Heart right ventricle (tissue), 16 donors: Measurements from ENCODE around the gene LRRC32. TPM values are rescaled to one million over a fixed set of nuclear protein-coding genes. Genes with fewer than 3 reads are reported as not detected.

ENCODE experiments used
- ATAC-seq, 8 donors: fragments of 200-7000 bp; cut with Tn5 transposase; one replicate each; pipeline ENCODE4 v1.9.1; 2020; ENCODE audit warnings: mild to moderate bottlenecking in 8 of 8, moderate library complexity in 8 of 8, moderate number of reproducible peaks in 1 of 8
- DNase-seq, 2 donors: peaks; one replicate each; pipeline ENCODE4 v3.0.0-alpha.2; 2020
- H3K27ac ChIP-seq, 10 donors: fragments of 200-600 bp; sonication (generic) in 2 of 10; one replicate each; pipeline versions ENCODE4 v1.5.0 to v1.8.0; 2020 to 2022; ENCODE audit warnings: mild to moderate bottlenecking in 3 of 10
- H3K27me3 ChIP-seq, 7 donors: fragments of 200-600 bp; one replicate each; pipeline ENCODE4 v1.8.0; 2021 to 2022; ENCODE audit warnings: mild to moderate bottlenecking in 2 of 7
- H3K36me3 ChIP-seq, 9 donors: fragments of 200-600 bp; sonication (generic) in 1 of 9; one replicate each; pipeline versions ENCODE4 v1.5.0 to v1.8.0; 2020 to 2022; ENCODE audit warnings: mild to moderate bottlenecking in 2 of 9
- H3K4me1 ChIP-seq, 9 donors: fragments of 200-600 bp; sonication (generic) in 1 of 9; one replicate each; pipeline versions ENCODE4 v1.5.0 to v1.8.0; 2020 to 2022; ENCODE audit warnings: mild to moderate bottlenecking in 4 of 9
- H3K4me3 ChIP-seq, 10 donors: fragments of 200-600 bp; sonication (generic) in 2 of 10; one replicate each; pipeline versions ENCODE4 v1.5.0 to v1.8.0; 2020 to 2022; ENCODE audit warnings: mild to moderate bottlenecking in 7 of 10, moderate library complexity in 2 of 10
- H3K9me3 ChIP-seq, 11 donors: fragments of 200-600 bp in 10 of 11; sonication (generic) in 2 of 11; one replicate each; pipeline versions ENCODE4 v1.5.0 to v1.8.0; 2013 to 2022; ENCODE audit warnings: mild to moderate bottlenecking in 2 of 11, control low read depth in 1 of 11, moderate library complexity in 1 of 11
- WGBS, 2 donors: extraction: QIAGEN DNeasy Blood & Tissue Kit; methylation state at CpG; one replicate each; pipeline ENCODE4 v1.1.7; 2013; ENCODE audit warnings: inconsistent platforms in 1 of 2; 5-methylcytosine and 5-hydroxymethylcytosine counted together
- intact Hi-C, 10 donors: fragments of 100-400 bp; cut with DNase I; formaldehyde crosslinking; loops; one replicate each; pipeline versions ENCODE4 v1.11.1 to v1.14.2; 2022
- polyA plus RNA-seq, 2 donors: library from polyadenylated mRNA; stranded (reverse); fragments of 200-250 nt; gene quantifications; one replicate each; pipeline ENCODE4 v1.2.3, GENCODE V29; 2013
- total RNA-seq, 10 donors: library from RNA; stranded (reverse); fragmentation: NEBNext Ultra II Directional in 3 of 10; extraction: Animal tissue kit (Norgen Biotek cat#: 25700) in 3 of 10; gene quantifications; one replicate each; pipeline versions ENCODE4 v1.2.1 to v1.2.4, GENCODE V29; 2021 to 2023
- TF ChIP-seq, protein P1 (sequence below), 9 donors: fragments of 200-600 bp; sonication (generic) in 2 of 9; IDR thresholded peaks; one replicate each; pipeline versions ENCODE4 v1.5.0 to v1.8.0; 2021 to 2022; ENCODE audit warnings: antibody characterized with exemption in 9 of 9, mild to moderate bottlenecking in 5 of 9, moderate library complexity in 1 of 9
- donor health status: Arrhythmogenic right ventricular cardiomyopathy.
- donor health status: ischemic (EF 13 %, LVEDD 7.1; RV severe dilation, severe dysfunction).
- donor health status: healthy with polysubstance abuse.
- donor health status: DM: no; HTN: yes; CAD: no.
- donor health status: DM: no; HTN: no; CAD: no.
- donor health status: ischemic (EF 25% LVEDD 6.9; RV normal size, moderate dysfunction).
- donor health status: ischemic (EF 25% LVEDD 5.7; RV mildly dilated, moderate dysfunction).
- donor health status: healthy.
- donor health status: DM: yes; HTN: yes; CAD: no.
- donor health status: Ischemic cardiomyopathy.
- donor health status: ischemic (EF 35%, LVEDD 5.7; RV mildly dilated, moderate dysfunction).
- donor health status: nonischemic (EF 11% LVEDD 7.7; RV severe dilation, severe dysfunction).
- donor health status: DM: yes; HTN: yes; CAD: no.
- donor health status: PGD.
- donor health status: ischemic (EF 29% LVEDD 5.4; RV normal size, mild dysfunction).
- donor health status: nonischemic (EF 23%, LVEDD 6.1; RV moderate dilation, normal function).

LRRC32 gene
- total and polyA plus RNA-seq, 12 donors = 16.7 to 215 (median 43.7) TPM

GRCh38 chr11:76663486-76663810, 7.1 kb downstream of the LRRC32 start:
- Histone ChIP-seq H3K4me1 (peaks cover 10 to 78% (median 53%) of the 10 kb centered on the region in 9 donors), H3K36me3 (peaks cover 0 to 71% (median 7%) of the 10 kb centered on the region in 9 donors), H3K27ac (peak overlapping the region in 2 of 10 donors; percentile 13 to 15), H3K9me3 (no peaks in the 10 kb centered on the region), H3K4me3 (no peak overlapping the region), H3K27me3 (peaks cover 0 to 3% (median 0%) of the 10 kb centered on the region in 7 donors)
- DNase-seq (no peak), ATAC-seq (no peak)
- TF ChIP-seq, protein P1, sequence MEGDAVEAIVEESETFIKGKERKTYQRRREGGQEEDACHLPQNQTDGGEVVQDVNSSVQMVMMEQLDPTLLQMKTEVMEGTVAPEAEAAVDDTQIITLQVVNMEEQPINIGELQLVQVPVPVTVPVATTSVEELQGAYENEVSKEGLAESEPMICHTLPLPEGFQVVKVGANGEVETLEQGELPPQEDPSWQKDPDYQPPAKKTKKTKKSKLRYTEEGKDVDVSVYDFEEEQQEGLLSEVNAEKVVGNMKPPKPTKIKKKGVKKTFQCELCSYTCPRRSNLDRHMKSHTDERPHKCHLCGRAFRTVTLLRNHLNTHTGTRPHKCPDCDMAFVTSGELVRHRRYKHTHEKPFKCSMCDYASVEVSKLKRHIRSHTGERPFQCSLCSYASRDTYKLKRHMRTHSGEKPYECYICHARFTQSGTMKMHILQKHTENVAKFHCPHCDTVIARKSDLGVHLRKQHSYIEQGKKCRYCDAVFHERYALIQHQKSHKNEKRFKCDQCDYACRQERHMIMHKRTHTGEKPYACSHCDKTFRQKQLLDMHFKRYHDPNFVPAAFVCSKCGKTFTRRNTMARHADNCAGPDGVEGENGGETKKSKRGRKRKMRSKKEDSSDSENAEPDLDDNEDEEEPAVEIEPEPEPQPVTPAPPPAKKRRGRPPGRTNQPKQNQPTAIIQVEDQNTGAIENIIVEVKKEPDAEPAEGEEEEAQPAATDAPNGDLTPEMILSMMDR (IDR thresholded peaks at IDR 0.05) = no peak
- 78 to 82% methylated on average over 2 of the region's 2 CpGs for WGBS, 2 donors
- intact Hi-C loops = no loop called here

- H3K36me3 ChIP-seq = peaks cover 0 to 76% (median 7%) of the 10 kb centered on the region in 9 donors
- DNase-seq = no peak
Measured at GRCh38 chr11:76662656-76663485, 7.7 kb downstream of the LRRC32 start.

DNA sequence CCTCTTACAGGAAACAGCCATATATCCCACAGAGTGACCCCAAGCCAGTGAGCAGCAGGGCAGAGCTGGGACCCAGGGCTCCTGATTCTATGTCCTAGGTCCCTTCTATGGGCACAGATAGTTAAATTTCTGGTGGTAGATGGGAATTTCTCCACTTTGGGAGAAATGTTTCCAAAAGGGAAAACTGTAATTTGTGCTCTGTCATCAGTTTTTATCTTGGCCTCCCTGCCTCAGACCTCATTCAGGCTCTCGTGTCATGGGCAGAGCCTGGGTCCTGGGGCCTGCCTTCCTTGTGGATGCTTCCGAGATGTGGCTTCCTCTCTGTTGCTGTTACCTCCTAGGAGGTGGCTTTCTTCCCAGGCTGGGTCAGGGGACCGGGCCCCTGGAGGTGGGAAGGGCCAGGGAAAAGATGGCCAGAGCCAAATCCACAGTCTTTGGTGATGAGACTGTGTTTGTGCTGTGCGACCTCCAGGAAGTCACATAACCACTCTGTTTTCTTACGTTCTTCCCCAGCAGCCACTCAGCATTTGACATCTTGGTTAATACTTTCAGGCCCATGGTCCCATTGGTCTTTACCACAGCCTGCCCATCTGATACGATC, 8.6 kb downstream of the LRRC32 start:
- H3K36me3 ChIP-seq = peaks cover 0 to 86% (median 7%) of the 10 kb centered on the region in 9 donors
- H3K27me3 ChIP-seq = no peaks in the 10 kb centered on the region
- no peak for ATAC-seq
- DNase-seq = no peak
- peaks cover 13 to 84% (median 53%) of the 10 kb centered on the region in 9 donors for H3K4me1 ChIP-seq
- H3K9me3 ChIP-seq = no peaks in the 10 kb centered on the region
- intact Hi-C loops = no loop called here
- TF ChIP-seq, protein P1 (IDR thresholded peaks at IDR 0.05) = no peak
- no peak overlapping the region for H3K4me3 ChIP-seq
- peak overlapping the region in 3 of 10 donors; percentile 15 to 29 (median 20) for H3K27ac ChIP-seq
- WGBS, 2 donors = 77 to 85% methylated on average over 6 of the region's 6 CpGs

More at GRCh38 chr11:76662656-76663485, 7.7 kb downstream of the LRRC32 start:
- Histone ChIP-seq H3K9me3 (no peaks in the 10 kb centered on the region), H3K4me3 (no peak overlapping the region), H3K27ac (peak overlapping the region in 3 of 10 donors; percentile 15 to 29 (median 20)), H3K4me1 (peaks cover 13 to 82% (median 52%) of the 10 kb centered on the region in 9 donors), H3K27me3 (no peaks in the 10 kb centered on the region)
- intact Hi-C loops = no loop called here
- no peak for ATAC-seq
- 85 to 90% methylated on average over 13 of the region's 13 CpGs for WGBS, 2 donors
- TF ChIP-seq, protein P1 (IDR thresholded peaks at IDR 0.05) = no peak

DNA sequence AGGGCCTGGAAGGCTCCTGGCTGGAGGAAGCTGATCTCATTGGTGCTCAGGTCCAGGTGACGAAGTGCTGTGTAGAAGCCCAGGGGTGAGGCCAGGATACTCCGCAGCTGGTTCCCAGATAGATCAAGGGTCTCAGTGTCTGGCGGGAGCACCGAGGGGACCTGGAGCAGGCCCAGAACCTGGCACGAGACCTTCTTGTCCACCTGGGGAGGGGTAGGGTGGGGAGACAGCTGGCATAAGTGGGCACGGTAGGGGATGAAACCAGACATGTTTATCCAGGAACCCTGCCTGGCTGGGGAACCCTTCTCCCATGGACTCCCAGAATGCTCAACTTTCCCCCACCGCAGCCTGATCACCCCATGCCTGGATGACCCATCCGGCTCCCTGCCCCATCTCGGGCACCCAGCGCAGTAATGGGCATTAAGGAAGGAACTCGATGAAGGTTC, 9.2 kb downstream of the LRRC32 start:
- Histone ChIP-seq H3K4me1 (peaks cover 13 to 84% (median 53%) of the 10 kb centered on the region in 9 donors), H3K4me3 (no peak overlapping the region), H3K9me3 (no peaks in the 10 kb centered on the region), H3K27me3 (no peaks in the 10 kb centered on the region), H3K27ac (peak overlapping the region in 1 of 10 donors; percentile 15), H3K36me3 (peaks cover 0 to 89% (median 7%) of the 10 kb centered on the region in 9 donors)
- WGBS, 2 donors = 92 to 93% methylated on average over 11 of the region's 11 CpGs
- ATAC-seq (no peak), DNase-seq (no peak)
- intact Hi-C loops = no loop called here
- TF ChIP-seq, protein P1 (IDR thresholded peaks at IDR 0.05) = no peak
